ENCODE data around the gene BOLA1.
"Not testable (repeated sequence)": the region's sequence is repeated elsewhere in the genome, so short reads cannot be mapped to it uniquely, and the experiment has no call there.

The BOLA1 gene

DNA sequence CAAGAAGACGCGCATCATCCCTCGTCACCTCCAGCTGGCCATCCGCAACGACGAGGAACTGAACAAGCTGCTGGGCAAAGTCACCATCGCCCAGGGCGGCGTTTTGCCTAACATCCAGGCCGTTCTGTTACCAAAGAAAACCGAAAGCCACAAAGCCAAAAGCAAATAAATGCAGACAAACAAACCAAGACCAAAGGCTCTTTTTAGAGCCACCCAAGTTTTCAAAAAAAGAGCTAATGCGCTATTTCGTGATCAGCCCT lies 12.2 kb upstream of the BOLA1 start:
- H3K27me3 ChIP-seq (ENCODE audit: control insufficient read depth in 1 of 2, insufficient read depth in 2 of 2, low read length in 2 of 2); H3K9me3 ChIP-seq (ENCODE audit: control insufficient read depth in 1 of 2, low read length in 2 of 2); H3K36me3 ChIP-seq (ENCODE audit: control insufficient read depth in 1 of 2, insufficient read depth in 2 of 2, low read length in 2 of 2): not testable (repeated sequence)
- peaks cover 11 to 14% of the 10 kb centered on the region in 2 donors for H3K4me1 ChIP-seq (ENCODE audit: control insufficient read depth in 1 of 2, insufficient read depth in 2 of 2, low read length in 2 of 2)
- H3K9ac ChIP-seq (ENCODE audit: low read depth in 1 of 2, low read length in 2 of 2), result peak overlapping the region; percentile 61 to 88
- H3K4me3 ChIP-seq (ENCODE audit: low read depth in 1 of 2, low read length in 2 of 2), result peak overlapping the region; percentile 75 to 80
- peak overlapping the region; percentile 99 for H3K27ac ChIP-seq (ENCODE audit: low read depth, low read length)

DNA sequence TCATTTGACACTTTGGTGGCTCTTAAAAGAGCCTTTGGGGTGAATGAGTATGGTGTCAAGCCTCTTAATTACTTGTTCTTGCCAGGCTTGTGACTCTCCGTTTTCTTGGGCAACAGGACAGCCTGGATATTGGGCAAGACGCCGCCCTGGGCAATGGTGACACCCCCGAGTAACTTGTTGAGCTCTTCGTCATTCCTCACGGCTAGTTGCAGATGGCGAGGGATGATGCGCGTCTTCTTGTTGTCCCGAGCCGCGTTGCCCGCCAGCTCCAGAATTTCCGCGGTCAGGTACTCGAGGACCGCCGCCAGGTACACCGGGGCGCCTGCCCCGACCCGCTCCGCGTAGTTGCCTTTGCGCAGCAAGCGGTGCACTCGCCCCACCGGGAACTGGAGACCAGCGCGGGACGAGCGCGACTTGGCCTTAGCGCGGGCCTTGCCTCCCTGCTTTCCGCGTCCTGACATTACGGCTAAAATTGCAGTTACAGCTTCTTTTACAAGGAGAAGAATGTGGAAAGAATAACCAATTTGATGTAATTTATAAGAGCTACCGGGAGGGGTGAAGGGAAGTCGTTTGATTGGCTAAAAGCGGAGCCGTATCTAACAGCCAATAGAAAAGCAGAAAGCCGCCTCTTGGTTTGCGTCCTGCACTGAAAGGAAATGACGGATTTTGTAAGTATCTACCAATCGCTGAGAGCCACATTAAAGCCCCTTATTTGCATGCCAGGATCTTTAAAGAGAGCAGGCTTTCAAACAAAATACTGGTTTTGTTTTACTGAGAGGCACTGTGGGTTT lies 11.7 kb upstream of the BOLA1 start:
- H3K27ac ChIP-seq (ENCODE audit: low read depth, low read length), result peak overlapping the region; percentile 99
- peak overlapping the region; percentile 75 to 80 for H3K4me3 ChIP-seq (ENCODE audit: low read depth in 1 of 2, low read length in 2 of 2)
- no peaks in the 10 kb centered on the region for H3K9me3 ChIP-seq (ENCODE audit: control insufficient read depth in 1 of 2, low read length in 2 of 2)
- H3K27me3 ChIP-seq (ENCODE audit: control insufficient read depth in 1 of 2, insufficient read depth in 2 of 2, low read length in 2 of 2), result no peaks in the 10 kb centered on the region
- no peaks in the 10 kb centered on the region for H3K36me3 ChIP-seq (ENCODE audit: control insufficient read depth in 1 of 2, insufficient read depth in 2 of 2, low read length in 2 of 2)
- peaks cover 11 to 14% of the 10 kb centered on the region in 2 donors for H3K4me1 ChIP-seq (ENCODE audit: control insufficient read depth in 1 of 2, insufficient read depth in 2 of 2, low read length in 2 of 2)
- peak overlapping the region; percentile 69 to 88 for H3K9ac ChIP-seq (ENCODE audit: low read depth in 1 of 2, low read length in 2 of 2)

DNA sequence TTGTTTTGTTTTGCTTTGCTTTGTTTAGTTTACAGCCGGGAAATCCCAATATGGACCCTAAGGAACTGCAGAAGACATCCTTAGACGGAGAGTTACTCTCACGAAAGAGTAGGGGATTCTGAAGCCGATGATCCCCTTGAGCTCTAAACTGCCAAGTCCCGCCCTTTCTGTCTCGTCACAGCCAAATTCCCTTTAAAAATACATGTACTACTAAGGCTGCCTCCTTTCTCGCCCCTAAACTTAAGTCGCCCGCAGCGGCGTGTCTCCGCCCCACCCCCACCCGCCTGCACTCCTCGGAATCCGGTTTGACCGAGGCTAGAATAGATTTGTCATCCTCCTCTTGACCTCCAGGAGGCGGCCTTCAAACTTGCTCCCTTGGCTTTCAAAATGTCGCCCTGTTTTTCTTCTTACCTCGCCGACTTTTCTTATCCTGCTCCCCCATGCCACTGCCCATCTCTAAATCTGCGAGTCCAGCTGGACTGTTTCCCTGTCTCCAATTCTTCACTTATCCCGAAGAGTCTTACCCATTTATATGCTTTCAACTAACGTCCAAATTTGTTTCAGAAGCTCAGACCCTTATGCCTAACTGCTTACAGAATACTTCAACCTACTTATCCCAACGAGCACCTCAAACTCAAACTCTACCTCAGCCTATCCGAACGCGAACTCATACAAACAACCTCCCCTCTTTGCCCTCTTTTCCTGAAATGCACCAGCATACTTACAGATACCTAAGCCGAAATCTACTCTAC lies 10.9 kb upstream of the BOLA1 start:
- H3K9me3 ChIP-seq (ENCODE audit: control insufficient read depth in 1 of 2, low read length in 2 of 2), result no peaks in the 10 kb centered on the region
- peaks cover 11 to 14% of the 10 kb centered on the region in 2 donors for H3K4me1 ChIP-seq (ENCODE audit: control insufficient read depth in 1 of 2, insufficient read depth in 2 of 2, low read length in 2 of 2)
- H3K27ac ChIP-seq (ENCODE audit: low read depth, low read length), result peak overlapping the region; percentile 99
- no peaks in the 10 kb centered on the region for H3K27me3 ChIP-seq (ENCODE audit: control insufficient read depth in 1 of 2, insufficient read depth in 2 of 2, low read length in 2 of 2)
- H3K4me3 ChIP-seq (ENCODE audit: low read depth in 1 of 2, low read length in 2 of 2), result peak overlapping the region; percentile 75 to 80
- peak overlapping the region; percentile 69 to 76 for H3K9ac ChIP-seq (ENCODE audit: low read depth in 1 of 2, low read length in 2 of 2)
- H3K36me3 ChIP-seq (ENCODE audit: control insufficient read depth in 1 of 2, insufficient read depth in 2 of 2, low read length in 2 of 2), result no peaks in the 10 kb centered on the region

DNA sequence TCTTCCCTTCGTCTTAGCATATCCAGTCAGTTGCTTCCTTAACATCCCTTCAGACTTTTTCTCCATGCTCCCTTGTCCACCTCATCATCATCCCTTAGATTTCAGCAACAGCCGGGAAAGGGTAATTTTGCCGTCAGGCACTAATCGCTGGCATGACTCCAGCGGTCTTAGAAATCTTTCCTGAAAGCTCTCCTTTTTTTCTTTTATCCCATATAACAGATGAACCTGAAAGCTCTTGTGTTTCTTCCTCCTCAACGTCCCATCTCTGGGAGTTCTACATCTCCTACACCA lies 10.4 kb upstream of the BOLA1 start:
- peaks cover 11 to 12% of the 10 kb centered on the region in 2 donors for H3K4me1 ChIP-seq (ENCODE audit: control insufficient read depth in 1 of 2, insufficient read depth in 2 of 2, low read length in 2 of 2)
- H3K9ac ChIP-seq (ENCODE audit: low read depth in 1 of 2, low read length in 2 of 2), result peak overlapping the region; percentile 69 to 76
- H3K36me3 ChIP-seq (ENCODE audit: control insufficient read depth in 1 of 2, insufficient read depth in 2 of 2, low read length in 2 of 2), result no peaks in the 10 kb centered on the region
- peak overlapping the region; percentile 99 for H3K27ac ChIP-seq (ENCODE audit: low read depth, low read length)
- peak overlapping the region; percentile 75 to 80 for H3K4me3 ChIP-seq (ENCODE audit: low read depth in 1 of 2, low read length in 2 of 2)
- H3K27me3 ChIP-seq (ENCODE audit: control insufficient read depth in 1 of 2, insufficient read depth in 2 of 2, low read length in 2 of 2), result no peaks in the 10 kb centered on the region
- H3K9me3 ChIP-seq (ENCODE audit: control insufficient read depth in 1 of 2, low read length in 2 of 2), result no peaks in the 10 kb centered on the region

DNA sequence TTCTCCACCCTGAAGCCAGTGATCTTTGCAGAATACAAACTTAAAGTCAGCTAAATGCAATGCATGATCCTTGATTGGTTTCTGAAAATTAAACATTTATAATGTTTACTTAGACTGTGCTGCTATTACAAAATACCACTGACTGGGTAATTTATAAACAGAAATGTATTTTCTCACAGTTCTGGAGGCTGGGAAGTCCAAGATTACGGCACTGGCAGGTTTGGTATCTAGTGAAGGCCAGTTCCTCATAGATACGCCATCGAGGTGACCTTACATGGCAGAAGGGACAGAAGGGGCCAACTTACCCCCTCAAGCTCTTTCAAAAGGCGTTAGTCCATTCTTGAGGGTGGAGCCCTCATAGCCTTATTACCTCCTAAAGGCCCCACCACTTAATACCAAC lies 2.8 kb upstream of the BOLA1 start:
- Histone ChIP-seq H3K9ac (ENCODE audit: low read depth in 1 of 2, low read length in 2 of 2) (no peak overlapping the region), H3K4me3 (ENCODE audit: low read depth in 1 of 2, low read length in 2 of 2) (no peak overlapping the region), H3K4me1 (ENCODE audit: control insufficient read depth in 1 of 2, insufficient read depth in 2 of 2, low read length in 2 of 2) (peaks cover 7 to 8% of the 10 kb centered on the region in 2 donors), H3K36me3 (ENCODE audit: control insufficient read depth in 1 of 2, insufficient read depth in 2 of 2, low read length in 2 of 2) (no peaks in the 10 kb centered on the region), H3K27ac (ENCODE audit: low read depth, low read length) (no peak overlapping the region), H3K9me3 (ENCODE audit: control insufficient read depth in 1 of 2, low read length in 2 of 2) (no peaks in the 10 kb centered on the region), H3K27me3 (ENCODE audit: control insufficient read depth in 1 of 2, insufficient read depth in 2 of 2, low read length in 2 of 2) (no peaks in the 10 kb centered on the region)

DNA sequence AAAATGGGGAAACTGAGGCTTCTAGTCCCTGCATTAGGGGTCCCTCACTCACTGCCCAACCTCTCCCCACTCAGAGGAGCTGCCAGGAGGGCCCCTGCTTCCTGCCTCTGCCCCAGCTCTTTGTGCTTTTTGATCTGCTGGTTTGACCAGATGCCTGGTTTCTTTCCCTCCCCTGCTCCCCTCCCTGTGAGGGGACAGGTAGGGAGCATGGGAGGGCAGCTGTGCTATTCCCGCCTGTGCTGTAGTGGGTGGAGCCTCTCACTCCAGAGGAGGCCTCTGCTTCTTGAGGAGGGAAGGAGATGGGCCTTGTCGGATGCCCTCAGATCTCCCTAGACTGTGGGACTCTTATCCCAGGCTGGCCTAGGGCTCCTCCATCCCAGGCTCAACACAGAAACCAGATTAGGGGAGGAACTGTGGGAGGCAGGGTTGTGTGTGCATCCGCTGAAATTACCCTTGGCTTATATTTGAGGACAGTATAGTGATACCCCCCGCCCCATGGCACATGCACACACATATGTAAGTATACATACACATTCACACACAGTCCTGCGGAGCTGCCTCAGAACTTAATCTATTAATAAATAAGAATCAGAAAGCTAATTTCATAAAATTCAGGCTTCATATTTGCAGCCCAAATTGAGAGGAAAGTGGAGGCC lies 4.6 kb downstream of the BOLA1 start:
- no peak overlapping the region for H3K9ac ChIP-seq (ENCODE audit: low read depth in 1 of 2, low read length in 2 of 2)
- no peak overlapping the region for H3K4me3 ChIP-seq (ENCODE audit: low read depth in 1 of 2, low read length in 2 of 2)

DNA sequence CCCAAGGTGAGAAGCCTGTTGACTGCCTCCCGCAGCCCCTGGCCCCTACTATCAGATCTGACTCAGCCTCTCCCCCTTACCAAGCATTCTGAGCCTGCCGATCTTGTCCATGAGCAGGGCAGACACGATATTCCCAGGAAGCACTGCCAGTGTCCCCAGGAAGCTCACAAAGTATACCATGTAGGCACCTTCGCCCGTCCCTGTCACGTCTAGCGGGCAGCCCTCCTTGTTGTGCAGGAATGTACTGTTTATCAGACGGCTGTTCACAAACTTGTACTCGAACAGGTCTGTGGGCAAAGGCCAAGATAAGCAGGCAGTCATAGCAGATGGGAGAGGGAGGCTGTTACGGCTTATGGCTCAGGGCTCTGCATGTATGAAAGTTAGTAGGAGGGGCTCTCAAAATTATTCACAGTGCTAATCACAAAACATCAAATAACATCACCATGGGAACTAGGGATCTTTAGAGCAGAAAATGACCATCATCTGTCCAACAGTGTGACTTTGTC lies 7.3 kb downstream of the BOLA1 start:
- H3K4me3 ChIP-seq (ENCODE audit: low read depth in 1 of 2, low read length in 2 of 2), result no peak overlapping the region
- H3K27ac ChIP-seq (ENCODE audit: low read depth, low read length), result no peak overlapping the region
- H3K36me3 ChIP-seq (ENCODE audit: control insufficient read depth in 1 of 2, insufficient read depth in 2 of 2, low read length in 2 of 2), result no peaks in the 10 kb centered on the region
- H3K4me1 ChIP-seq (ENCODE audit: control insufficient read depth in 1 of 2, insufficient read depth in 2 of 2, low read length in 2 of 2), result peaks cover 0 to 6% of the 10 kb centered on the region in 2 donors
- H3K9me3 ChIP-seq (ENCODE audit: control insufficient read depth in 1 of 2, low read length in 2 of 2), result no peaks in the 10 kb centered on the region
- H3K27me3 ChIP-seq (ENCODE audit: control insufficient read depth in 1 of 2, insufficient read depth in 2 of 2, low read length in 2 of 2), result no peaks in the 10 kb centered on the region
- no peak overlapping the region for H3K9ac ChIP-seq (ENCODE audit: low read depth in 1 of 2, low read length in 2 of 2)

More for the DNA sequence above, 4.6 kb downstream of the BOLA1 start:
- peaks cover 7 to 14% of the 10 kb centered on the region in 2 donors for H3K4me1 ChIP-seq (ENCODE audit: control insufficient read depth in 1 of 2, insufficient read depth in 2 of 2, low read length in 2 of 2)
- no peaks in the 10 kb centered on the region for H3K27me3 ChIP-seq (ENCODE audit: control insufficient read depth in 1 of 2, insufficient read depth in 2 of 2, low read length in 2 of 2)
- H3K27ac ChIP-seq (ENCODE audit: low read depth, low read length), result no peak overlapping the region
- no peaks in the 10 kb centered on the region for H3K36me3 ChIP-seq (ENCODE audit: control insufficient read depth in 1 of 2, insufficient read depth in 2 of 2, low read length in 2 of 2)
- no peaks in the 10 kb centered on the region for H3K9me3 ChIP-seq (ENCODE audit: control insufficient read depth in 1 of 2, low read length in 2 of 2)

DNA sequence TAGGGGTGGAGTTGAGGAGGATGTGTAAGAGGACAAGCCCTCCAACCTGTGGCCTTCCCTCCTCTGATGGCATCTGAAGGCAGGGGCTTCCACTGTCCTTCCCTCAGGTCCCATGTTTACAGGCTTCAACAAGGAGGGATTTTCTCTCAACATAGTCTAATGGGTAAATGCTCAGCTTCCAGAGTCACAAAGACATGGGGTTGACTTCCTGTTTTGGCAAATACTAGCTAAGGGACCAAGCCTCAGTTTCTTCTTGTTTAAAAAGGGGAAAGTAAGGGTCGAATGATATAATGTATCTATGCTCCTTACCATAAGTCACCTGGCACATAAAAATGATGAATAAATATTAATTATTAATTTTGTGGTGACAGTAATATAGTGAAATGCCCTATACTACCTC lies 15.2 kb downstream of the BOLA1 start:
- H3K27me3 ChIP-seq (ENCODE audit: control insufficient read depth in 1 of 2, insufficient read depth in 2 of 2, low read length in 2 of 2), result peaks cover 8 to 14% of the 10 kb centered on the region in 2 donors
- no peak overlapping the region for H3K9ac ChIP-seq (ENCODE audit: low read depth in 1 of 2, low read length in 2 of 2)
- H3K36me3 ChIP-seq (ENCODE audit: control insufficient read depth in 1 of 2, insufficient read depth in 2 of 2, low read length in 2 of 2), result no peaks in the 10 kb centered on the region
- H3K9me3 ChIP-seq (ENCODE audit: control insufficient read depth in 1 of 2, low read length in 2 of 2), result no peaks in the 10 kb centered on the region
- H3K4me3 ChIP-seq (ENCODE audit: low read depth in 1 of 2, low read length in 2 of 2), result no peak overlapping the region
- H3K27ac ChIP-seq (ENCODE audit: low read depth, low read length), result no peak overlapping the region
- H3K4me1 ChIP-seq (ENCODE audit: control insufficient read depth in 1 of 2, insufficient read depth in 2 of 2, low read length in 2 of 2), result peaks cover 0 to 3% of the 10 kb centered on the region in 2 donors

DNA sequence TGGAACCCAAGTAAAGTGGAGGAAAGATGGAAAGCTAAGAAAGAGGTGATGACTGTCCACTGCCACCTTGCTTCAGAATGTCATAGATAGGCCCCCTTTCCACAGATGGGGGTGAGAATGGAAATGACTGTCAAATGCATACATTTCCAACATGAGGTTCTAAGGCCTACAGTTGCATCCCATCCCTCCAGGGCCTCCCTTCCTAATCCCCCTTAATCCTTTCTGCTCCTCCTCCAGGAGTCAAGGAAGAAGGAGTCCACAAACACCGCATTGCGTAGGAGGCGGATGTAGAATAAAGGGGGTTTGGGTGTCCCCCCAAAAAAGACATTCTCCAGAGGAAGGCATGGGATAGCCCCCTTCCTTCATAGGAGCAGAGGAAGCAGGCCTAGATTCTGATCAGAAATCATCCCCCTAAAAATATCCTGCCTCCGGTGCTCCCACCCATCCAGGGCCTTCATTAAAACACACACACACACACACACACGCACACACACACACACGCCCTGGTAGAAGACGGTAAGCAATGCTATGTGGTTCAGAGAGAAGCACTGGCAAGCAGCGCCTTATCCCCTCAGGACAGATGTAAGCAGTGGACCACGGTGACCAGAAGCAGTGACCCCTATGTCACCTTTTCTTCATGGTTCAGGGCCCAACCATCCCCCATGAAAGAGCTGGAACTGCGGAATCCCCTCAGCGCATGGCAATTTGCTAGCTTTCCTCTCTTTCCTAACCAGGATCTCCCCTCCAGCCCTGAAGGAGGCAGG lies 16.2 kb downstream of the BOLA1 start:
- Histone ChIP-seq H3K27me3 (ENCODE audit: control insufficient read depth in 1 of 2, insufficient read depth in 2 of 2, low read length in 2 of 2) (peaks cover 8 to 14% of the 10 kb centered on the region in 2 donors), H3K4me3 (ENCODE audit: low read depth in 1 of 2, low read length in 2 of 2) (no peak overlapping the region), H3K4me1 (ENCODE audit: control insufficient read depth in 1 of 2, insufficient read depth in 2 of 2, low read length in 2 of 2) (peaks cover 0 to 3% of the 10 kb centered on the region in 2 donors), H3K9me3 (ENCODE audit: control insufficient read depth in 1 of 2, low read length in 2 of 2) (no peaks in the 10 kb centered on the region), H3K9ac (ENCODE audit: low read depth in 1 of 2, low read length in 2 of 2) (no peak overlapping the region), H3K27ac (ENCODE audit: low read depth, low read length) (no peak overlapping the region), H3K36me3 (ENCODE audit: control insufficient read depth in 1 of 2, insufficient read depth in 2 of 2, low read length in 2 of 2) (no peaks in the 10 kb centered on the region)
